GM13976 (cell line): ENCODE measurements around the gene SLC8A1.

Experiments
- DNase-seq: peaks from one replicate; pipeline ENCODE4 v3.0.0; 2012; ENCODE audit warnings: low spot score
- CTCF ChIP-seq: IDR thresholded peaks from 2 replicates; pipeline ENCODE4 v1.5.1; 2012; ENCODE audit warnings: borderline replicate concordance, mild to moderate bottlenecking; ENCODE audit not compliant: insufficient read depth; ENCODE audit errors: extremely low read depth, missing control alignments, control extremely low read depth
- in situ Hi-C: fragments of 300-500 bp; cut with MboI; formaldehyde crosslinking; loops from one replicate; pipeline ENCODE4 v1.12.0; 2022; ENCODE audit warnings: low sequenced_read_pairs, mixed read lengths, inconsistent platforms; ENCODE audit not compliant: unreplicated experiment

SLC8A1 gene

GRCh38 chr2:40115894-40116293, 336.0 kb downstream of the SLC8A1 start:
- DNase-seq, result no peak
- in situ Hi-C loops, result no loop called here
- TF ChIP-seq CTCF, result no peak

- TF ChIP-seq CTCF, result no peak
- in situ Hi-C loops, result no loop called here
- no peak for DNase-seq
Measured at GRCh38 chr2:40115348-40115747, 336.5 kb downstream of the SLC8A1 start.

- DNase-seq, result no peak
- TF ChIP-seq CTCF, result no peak
- in situ Hi-C loops, result no loop called here
Measured at GRCh38 chr2:40113997-40114396, 337.9 kb downstream of the SLC8A1 start.

GRCh38 chr2:40113272-40113968, 338.5 kb downstream of the SLC8A1 start:
- no peak for DNase-seq
- in situ Hi-C loops, result no loop called here

GRCh38 chr2:40109381-40109780, 342.5 kb downstream of the SLC8A1 start:
- in situ Hi-C loops, result no loop called here
- TF ChIP-seq CTCF, result no peak
- DNase-seq, result no peak

More at GRCh38 chr2:40113272-40113968, 338.5 kb downstream of the SLC8A1 start:
- no peak for TF ChIP-seq CTCF

GRCh38 chr2:40108851-40109250, 343.0 kb downstream of the SLC8A1 start:
- TF ChIP-seq CTCF, result no peak
- no peak for DNase-seq
- in situ Hi-C loops, result no loop called here

GRCh38 chr2:40106061-40106460, 345.8 kb downstream of the SLC8A1 start:
- in situ Hi-C loops, result no loop called here
- no peak for DNase-seq
- TF ChIP-seq CTCF, result no peak
